ENCODE data around the gene EEF1AKMT3. TPM values are rescaled to one million over a fixed set of nuclear protein-coding genes. Genes with fewer than 3 reads are reported as not detected.

EEF1AKMT3 gene
- total RNA-seq, 3 donors from 2014 or later: 1.6 to 4.9 (median 2.0) TPM

GRCh38 chr12:57740656-57741412, 31.6 kb upstream of the EEF1AKMT3 start:
- Mint-ChIP-seq H3K4me3 (peak overlapping the region; percentile 91), H3K4me1 (ENCODE audit: low read depth) (peaks cover 60% of the 10 kb centered on the region), H3K9me3 (no peaks in the 10 kb centered on the region), H3K27me3 (ENCODE audit: low read depth) (no peaks in the 10 kb centered on the region), H3K36me3 (ENCODE audit: insufficient read depth) (peaks cover 16% of the 10 kb centered on the region)
- ATAC-seq (peak; percentile 43 to 48), DNase-seq (peak; percentile 68)

- H3K27me3 Mint-ChIP-seq (ENCODE audit: low read depth): no peaks in the 10 kb centered on the region
- no peak for DNase-seq
- no peaks in the 10 kb centered on the region for H3K9me3 Mint-ChIP-seq
- ATAC-seq: no peak
- H3K36me3 Mint-ChIP-seq (ENCODE audit: insufficient read depth): peaks cover 19% of the 10 kb centered on the region
- peak overlapping the region; percentile 91 for H3K4me3 Mint-ChIP-seq
- peaks cover 63% of the 10 kb centered on the region for H3K4me1 Mint-ChIP-seq (ENCODE audit: low read depth)
Observed at GRCh38 chr12:57741413-57741789, 31.0 kb upstream of the EEF1AKMT3 start.

GRCh38 chr12:57741844-57742738, 30.3 kb upstream of the EEF1AKMT3 start:
- Mint-ChIP-seq H3K27me3 (ENCODE audit: low read depth) (no peaks in the 10 kb centered on the region), H3K4me1 (ENCODE audit: low read depth) (peaks cover 58% of the 10 kb centered on the region), H3K4me3 (peak overlapping the region; percentile 91), H3K9me3 (no peaks in the 10 kb centered on the region), H3K36me3 (ENCODE audit: insufficient read depth) (peaks cover 16% of the 10 kb centered on the region)
- ATAC-seq (peak; percentile 64 to 66), DNase-seq (peak; percentile 68)

GRCh38 chr12:57743769-57744168, 28.6 kb upstream of the EEF1AKMT3 start:
- DNase-seq: no peak
- Mint-ChIP-seq H3K4me1 (ENCODE audit: low read depth) (peaks cover 58% of the 10 kb centered on the region), H3K9me3 (no peaks in the 10 kb centered on the region), H3K27me3 (ENCODE audit: low read depth) (no peaks in the 10 kb centered on the region), H3K36me3 (ENCODE audit: insufficient read depth) (peaks cover 26% of the 10 kb centered on the region), H3K4me3 (peak overlapping the region; percentile 95)
- no peak for ATAC-seq

- Mint-ChIP-seq H3K4me1 (ENCODE audit: low read depth) (peaks cover 54% of the 10 kb centered on the region), H3K27me3 (ENCODE audit: low read depth) (no peaks in the 10 kb centered on the region), H3K4me3 (peak overlapping the region; percentile 95), H3K9me3 (no peaks in the 10 kb centered on the region), H3K36me3 (ENCODE audit: insufficient read depth) (peaks cover 27% of the 10 kb centered on the region)
- ATAC-seq (peak; percentile 46 to 48), DNase-seq (peak; percentile 66)
Observed at GRCh38 chr12:57744194-57744776, 28.1 kb upstream of the EEF1AKMT3 start.

- Mint-ChIP-seq H3K9me3 (no peaks in the 10 kb centered on the region), H3K36me3 (ENCODE audit: insufficient read depth) (peaks cover 27% of the 10 kb centered on the region), H3K4me1 (ENCODE audit: low read depth) (peaks cover 47% of the 10 kb centered on the region), H3K4me3 (peak within 1 kb of the TSS; percentile 95), H3K27me3 (ENCODE audit: low read depth) (no peaks in the 10 kb centered on the region)
- ATAC-seq (peak; percentile 88 to 91), DNase-seq (peak; percentile 92)
Observed at GRCh38 chr12:57744777-57745484, 27.5 kb upstream of the EEF1AKMT3 start, which contains the start of gene TSPAN31. Gene TSPAN31, plus strand, starts transcription at chr12:57745039. Its CDS starts 116 bp downstream, at chr12:57745155.

- Mint-ChIP-seq H3K9me3 (no peaks in the 10 kb centered on the region), H3K4me1 (ENCODE audit: low read depth) (peaks cover 49% of the 10 kb centered on the region), H3K36me3 (ENCODE audit: insufficient read depth) (peaks cover 30% of the 10 kb centered on the region), H3K4me3 (peak overlapping the region; percentile 95), H3K27me3 (ENCODE audit: low read depth) (no peaks in the 10 kb centered on the region)
- DNase-seq: no peak
- ATAC-seq: no peak
Observed at GRCh38 chr12:57745485-57745881, 26.9 kb upstream of the EEF1AKMT3 start.

- DNase-seq (no peak), ATAC-seq (no peak)
- Mint-ChIP-seq H3K9me3 (no peaks in the 10 kb centered on the region), H3K4me3 (peak overlapping the region; percentile 95), H3K27me3 (ENCODE audit: low read depth) (no peaks in the 10 kb centered on the region), H3K36me3 (ENCODE audit: insufficient read depth) (peaks cover 34% of the 10 kb centered on the region), H3K4me1 (ENCODE audit: low read depth) (peaks cover 49% of the 10 kb centered on the region)
Observed at GRCh38 chr12:57746025-57746424, 26.4 kb upstream of the EEF1AKMT3 start.

- Mint-ChIP-seq H3K4me1 (ENCODE audit: low read depth) (peaks cover 57% of the 10 kb centered on the region), H3K9me3 (no peaks in the 10 kb centered on the region), H3K4me3 (no peak overlapping the region), H3K36me3 (ENCODE audit: insufficient read depth) (peaks cover 41% of the 10 kb centered on the region), H3K27me3 (ENCODE audit: low read depth) (no peaks in the 10 kb centered on the region)
- ATAC-seq (no peak), DNase-seq (no peak)
Observed at GRCh38 chr12:57749061-57749460, 23.4 kb upstream of the EEF1AKMT3 start.

GRCh38 chr12:57750561-57751431, 21.6 kb upstream of the EEF1AKMT3 start:
- Mint-ChIP-seq H3K4me1 (ENCODE audit: low read depth) (peaks cover 49% of the 10 kb centered on the region), H3K27me3 (ENCODE audit: low read depth) (no peaks in the 10 kb centered on the region), H3K36me3 (ENCODE audit: insufficient read depth) (peaks cover 38% of the 10 kb centered on the region), H3K4me3 (peak overlapping the region; percentile 96), H3K9me3 (no peaks in the 10 kb centered on the region)
- no peak for DNase-seq
- ATAC-seq: no peak

- Mint-ChIP-seq H3K9me3 (no peaks in the 10 kb centered on the region), H3K4me3 (peak overlapping the region; percentile 96), H3K4me1 (ENCODE audit: low read depth) (peaks cover 48% of the 10 kb centered on the region), H3K27me3 (ENCODE audit: low read depth) (no peaks in the 10 kb centered on the region), H3K36me3 (ENCODE audit: insufficient read depth) (peaks cover 32% of the 10 kb centered on the region)
- DNase-seq: no peak
- ATAC-seq: no peak
Observed at GRCh38 chr12:57751432-57751787, 21.0 kb upstream of the EEF1AKMT3 start.

GRCh38 chr12:57751788-57752667, 20.4 kb upstream of the EEF1AKMT3 start, which contains the start of gene CDK4:
Gene CDK4, minus strand, starts transcription at chr12:57752310. Its CDS starts 593 bp downstream, at chr12:57751717.
- Mint-ChIP-seq H3K27me3 (ENCODE audit: low read depth) (no peaks in the 10 kb centered on the region), H3K36me3 (ENCODE audit: insufficient read depth) (peaks cover 30% of the 10 kb centered on the region), H3K4me3 (peak within 1 kb of the TSS; percentile 96), H3K9me3 (no peaks in the 10 kb centered on the region), H3K4me1 (ENCODE audit: low read depth) (peaks cover 53% of the 10 kb centered on the region)
- peak; percentile 96 for DNase-seq
- peak; percentile 71 to 76 for ATAC-seq
